22Rv1 (cell line): ENCODE measurements around the gene GAK.

Experiments used
- ZFX ChIP-seq: fragments of 450-650 bp; IDR thresholded peaks from 2 replicates; pipeline ENCODE4 v1.6.1; 2017; ENCODE audit warnings: antibody characterized with exemption, borderline replicate concordance
- TF ChIP-seq, protein P1 (sequence below): fragments of 450-650 bp; IDR thresholded peaks from 2 replicates; pipeline ENCODE4 v1.5.1; 2017; ENCODE audit warnings: mild to moderate bottlenecking

- TF ChIP-seq, protein P1, sequence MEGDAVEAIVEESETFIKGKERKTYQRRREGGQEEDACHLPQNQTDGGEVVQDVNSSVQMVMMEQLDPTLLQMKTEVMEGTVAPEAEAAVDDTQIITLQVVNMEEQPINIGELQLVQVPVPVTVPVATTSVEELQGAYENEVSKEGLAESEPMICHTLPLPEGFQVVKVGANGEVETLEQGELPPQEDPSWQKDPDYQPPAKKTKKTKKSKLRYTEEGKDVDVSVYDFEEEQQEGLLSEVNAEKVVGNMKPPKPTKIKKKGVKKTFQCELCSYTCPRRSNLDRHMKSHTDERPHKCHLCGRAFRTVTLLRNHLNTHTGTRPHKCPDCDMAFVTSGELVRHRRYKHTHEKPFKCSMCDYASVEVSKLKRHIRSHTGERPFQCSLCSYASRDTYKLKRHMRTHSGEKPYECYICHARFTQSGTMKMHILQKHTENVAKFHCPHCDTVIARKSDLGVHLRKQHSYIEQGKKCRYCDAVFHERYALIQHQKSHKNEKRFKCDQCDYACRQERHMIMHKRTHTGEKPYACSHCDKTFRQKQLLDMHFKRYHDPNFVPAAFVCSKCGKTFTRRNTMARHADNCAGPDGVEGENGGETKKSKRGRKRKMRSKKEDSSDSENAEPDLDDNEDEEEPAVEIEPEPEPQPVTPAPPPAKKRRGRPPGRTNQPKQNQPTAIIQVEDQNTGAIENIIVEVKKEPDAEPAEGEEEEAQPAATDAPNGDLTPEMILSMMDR = no peak
- TF ChIP-seq ZFX = no peak
Observed at GRCh38 chr4:931194-931959, 739 bp downstream of the GAK start.
